K562 (cell line): ENCODE results near the gene PRELID1.

ENCODE experiments used
- CEBPB ChIP-seq: fragments of 450-650 bp; IDR thresholded peaks from 2 replicates; pipeline ENCODE4 v1.6.1; 2016; ENCODE audit warnings: missing genetic modification characterization, missing compliant biosample characterization
- FOXP4 ChIP-seq: sonication (generic); formaldehyde crosslinking; IDR thresholded peaks from 2 replicates; pipeline ENCODE4 v1.8.0; 2022; ENCODE audit warnings: mild to moderate bottlenecking, missing genetic modification reagents, borderline replicate concordance
- KLF13 ChIP-seq: fragments of 450-650 bp; IDR thresholded peaks from 2 replicates; pipeline ENCODE4 v1.6.1; 2016; ENCODE audit warnings: missing genetic modification characterization, low read depth, mild to moderate bottlenecking, missing compliant biosample characterization, moderate library complexity, borderline replicate concordance
- MXD1 ChIP-seq: fragments of 250-450 bp; sonication (Bioruptor Pico); IDR thresholded peaks from 2 replicates; pipeline ENCODE4 v1.8.0; 2021; ENCODE audit warnings: borderline replicate concordance, mild to moderate bottlenecking, moderate library complexity; ENCODE audit not compliant: poor library complexity, severe bottlenecking
- POLR2AphosphoS5 ChIP-seq: IDR thresholded peaks from 2 replicates; pipeline ENCODE4 v1.6.1; 2011; ENCODE audit warnings: mild to moderate bottlenecking, low read depth, low read length, moderate library complexity; ENCODE audit not compliant: control insufficient read depth, insufficient read depth
- SMC3 ChIP-seq: conservative IDR thresholded peaks from 2 replicates; pipeline ENCODE4 v1.6.1; 2011; ENCODE audit warnings: low read depth, low read length, improper control_type of control experiment; ENCODE audit not compliant: insufficient read depth
- ZBTB11 ChIP-seq, 3 experiments: fragments of 200-800 bp in 1 of 3; fragments of 250-450 bp in 1 of 3; fragments of 450-650 bp in 1 of 3; sonication (Bioruptor Pico) in 1 of 3; sonication (Bioruptor generic) in 1 of 3; formaldehyde crosslinking in 1 of 3; IDR thresholded peaks; 2 replicates each; pipeline versions ENCODE4 v1.6.1 to v1.8.0; 2016 to 2022; ENCODE audit warnings: mild to moderate bottlenecking in 2 of 3, missing genetic modification characterization in 2 of 3, missing compliant biosample characterization in 1 of 3, moderate library complexity in 1 of 3
- TF ChIP-seq, protein P1 (sequence below): fragments of 450-650 bp; formaldehyde crosslinking; IDR thresholded peaks from 2 replicates; pipeline ENCODE4 v1.4.0; 2022; ENCODE audit warnings: mild to moderate bottlenecking, moderate library complexity
- TF ChIP-seq, protein P2 (sequence below), 3 experiments: fragments of 200-800 bp in 1 of 3; sonication (Bioruptor generic) in 1 of 3; sonication (generic) in 1 of 3; formaldehyde crosslinking in 1 of 3; IDR thresholded peaks; 2 replicates each; pipeline versions ENCODE4 v1.6.1 to v1.8.0; 2016 to 2022; ENCODE audit warnings: mild to moderate bottlenecking in 2 of 3, missing compliant biosample characterization in 2 of 3, missing genetic modification characterization in 2 of 3, missing genetic modification reagents in 1 of 3
- TF ChIP-seq, protein P3 (sequence below): fragments of 200-800 bp; sonication (Bioruptor generic); IDR thresholded peaks from 2 replicates; pipeline ENCODE4 v1.6.1; 2017; ENCODE audit warnings: missing genetic modification characterization, missing compliant biosample characterization

GRCh38 chr5:177269976-177270375 lies 33.6 kb upstream of the PRELID1 start:
- TF ChIP-seq KLF13 (tag): no peak
- no peak for TF ChIP-seq CEBPB (tag)
- no peak for TF ChIP-seq MXD1 (CRISPR knock-in tag)
- TF ChIP-seq POLR2AphosphoS5: no peak
- TF ChIP-seq ZBTB11 (CRISPR knock-in tag; IDR thresholded peaks at IDR 0.05): no peak
- TF ChIP-seq, protein P1, sequence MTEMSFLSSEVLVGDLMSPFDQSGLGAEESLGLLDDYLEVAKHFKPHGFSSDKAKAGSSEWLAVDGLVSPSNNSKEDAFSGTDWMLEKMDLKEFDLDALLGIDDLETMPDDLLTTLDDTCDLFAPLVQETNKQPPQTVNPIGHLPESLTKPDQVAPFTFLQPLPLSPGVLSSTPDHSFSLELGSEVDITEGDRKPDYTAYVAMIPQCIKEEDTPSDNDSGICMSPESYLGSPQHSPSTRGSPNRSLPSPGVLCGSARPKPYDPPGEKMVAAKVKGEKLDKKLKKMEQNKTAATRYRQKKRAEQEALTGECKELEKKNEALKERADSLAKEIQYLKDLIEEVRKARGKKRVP: no peak
- TF ChIP-seq, protein P2, sequence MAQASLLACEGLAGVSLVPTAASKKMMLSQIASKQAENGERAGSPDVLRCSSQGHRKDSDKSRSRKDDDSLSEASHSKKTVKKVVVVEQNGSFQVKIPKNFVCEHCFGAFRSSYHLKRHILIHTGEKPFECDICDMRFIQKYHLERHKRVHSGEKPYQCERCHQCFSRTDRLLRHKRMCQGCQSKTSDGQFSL (CRISPR knock-in tag; IDR thresholded peaks at IDR 0.05): no peak
- TF ChIP-seq, protein P2 (tag; IDR thresholded peaks at IDR 0.05): no peak
- TF ChIP-seq, protein P3, sequence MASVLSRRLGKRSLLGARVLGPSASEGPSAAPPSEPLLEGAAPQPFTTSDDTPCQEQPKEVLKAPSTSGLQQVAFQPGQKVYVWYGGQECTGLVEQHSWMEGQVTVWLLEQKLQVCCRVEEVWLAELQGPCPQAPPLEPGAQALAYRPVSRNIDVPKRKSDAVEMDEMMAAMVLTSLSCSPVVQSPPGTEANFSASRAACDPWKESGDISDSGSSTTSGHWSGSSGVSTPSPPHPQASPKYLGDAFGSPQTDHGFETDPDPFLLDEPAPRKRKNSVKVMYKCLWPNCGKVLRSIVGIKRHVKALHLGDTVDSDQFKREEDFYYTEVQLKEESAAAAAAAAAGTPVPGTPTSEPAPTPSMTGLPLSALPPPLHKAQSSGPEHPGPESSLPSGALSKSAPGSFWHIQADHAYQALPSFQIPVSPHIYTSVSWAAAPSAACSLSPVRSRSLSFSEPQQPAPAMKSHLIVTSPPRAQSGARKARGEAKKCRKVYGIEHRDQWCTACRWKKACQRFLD (CRISPR knock-in tag): no peak
- TF ChIP-seq FOXP4: no peak
- TF ChIP-seq SMC3: no peak
